HG03460 (cell line): ENCODE data around the gene REEP3.
"Not testable (repeated sequence)": the region's sequence is repeated elsewhere in the genome, so short reads cannot be mapped to it uniquely, and the experiment has no call there.

Experiments used
- ATAC-seq: cut with Tn5 transposase; IDR thresholded peaks from one replicate; pipeline ENCODE4 v1.9.1; 2021; ENCODE audit not compliant: unreplicated experiment

The REEP3 gene

GRCh38 chr10:63628526-63629362, 107.5 kb downstream of the REEP3 start:
- ATAC-seq = peak; percentile 32

GRCh38 chr10:63629363-63630084, 108.3 kb downstream of the REEP3 start:
- peak; percentile 55 for ATAC-seq

DNA sequence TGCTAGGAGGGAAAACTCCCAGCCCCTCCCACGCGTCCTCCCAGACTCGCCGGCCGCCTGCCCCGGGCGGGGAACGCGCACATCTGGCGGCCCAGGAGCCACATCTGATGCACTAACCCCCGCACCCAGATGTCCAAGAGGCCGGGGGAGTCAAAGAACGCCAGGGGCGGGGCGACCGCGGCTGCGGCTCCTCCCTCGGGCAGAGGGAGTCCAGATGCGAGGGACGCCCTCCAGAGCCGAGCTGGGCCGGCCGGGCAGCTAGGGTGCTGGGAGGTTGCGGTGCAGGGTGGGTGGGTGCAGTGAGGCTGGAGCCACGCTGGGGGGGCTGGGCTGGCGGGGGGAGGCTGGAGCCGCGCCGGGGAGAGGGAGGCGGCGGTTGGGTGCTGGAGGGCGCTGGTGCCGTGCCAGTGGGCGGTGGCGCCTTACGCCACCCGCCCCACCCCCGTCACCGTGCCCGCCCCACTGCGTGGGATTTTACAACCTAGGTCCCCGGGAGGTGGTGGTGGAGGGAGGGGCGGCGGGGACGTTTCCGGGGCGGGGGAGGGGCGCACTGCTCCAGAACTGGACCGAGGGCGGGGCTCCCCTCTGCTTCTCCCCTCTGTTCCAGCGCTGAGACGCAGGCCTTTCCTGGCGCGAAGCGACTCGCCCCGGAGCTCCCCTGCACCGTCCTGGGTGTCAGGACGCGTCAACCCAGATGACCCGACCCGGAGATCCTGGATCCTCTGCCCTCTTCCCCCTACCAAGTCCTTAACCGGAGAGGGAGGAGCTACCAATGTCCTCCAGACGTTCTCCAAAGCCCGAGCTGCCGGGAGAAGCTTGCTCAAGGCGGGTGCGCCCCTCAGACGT, 109.1 kb downstream of the REEP3 start:
- peak; percentile 56 for ATAC-seq

DNA sequence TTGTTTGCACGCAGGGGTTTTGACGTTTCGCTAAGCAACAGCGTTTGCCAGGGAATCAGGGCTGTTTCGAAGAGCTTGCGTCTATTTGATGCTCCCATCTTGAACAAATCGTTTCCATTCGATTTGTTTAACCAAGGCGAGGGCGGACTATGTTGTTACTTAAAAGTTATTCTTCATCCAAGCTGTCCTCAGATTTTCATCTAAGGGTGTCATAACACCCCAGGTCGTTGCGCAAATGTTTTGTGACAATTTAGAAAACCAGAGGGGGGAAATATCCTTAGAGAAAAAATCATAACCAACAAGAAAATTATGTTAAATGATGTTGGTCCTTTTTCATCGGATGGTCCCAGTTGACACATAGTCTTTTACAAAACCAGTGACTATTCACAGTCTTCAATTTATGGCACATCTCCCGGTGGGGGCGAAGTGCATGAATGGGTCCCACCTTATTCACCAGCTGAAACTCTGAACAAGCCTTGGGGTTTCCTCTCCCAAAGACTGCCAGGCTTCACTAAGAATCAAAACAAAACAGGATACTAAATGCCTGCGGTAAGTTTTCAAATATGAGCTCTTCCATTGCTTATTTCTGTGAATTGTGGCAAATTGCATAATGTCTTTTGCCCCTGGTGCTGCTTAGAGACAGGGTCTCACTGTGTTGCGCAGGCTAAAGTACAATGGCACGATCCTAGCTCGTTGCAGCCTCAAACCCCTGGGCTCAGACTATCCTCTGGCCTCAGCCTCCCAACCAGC, 109.9 kb downstream of the REEP3 start:
- no peak for ATAC-seq

DNA sequence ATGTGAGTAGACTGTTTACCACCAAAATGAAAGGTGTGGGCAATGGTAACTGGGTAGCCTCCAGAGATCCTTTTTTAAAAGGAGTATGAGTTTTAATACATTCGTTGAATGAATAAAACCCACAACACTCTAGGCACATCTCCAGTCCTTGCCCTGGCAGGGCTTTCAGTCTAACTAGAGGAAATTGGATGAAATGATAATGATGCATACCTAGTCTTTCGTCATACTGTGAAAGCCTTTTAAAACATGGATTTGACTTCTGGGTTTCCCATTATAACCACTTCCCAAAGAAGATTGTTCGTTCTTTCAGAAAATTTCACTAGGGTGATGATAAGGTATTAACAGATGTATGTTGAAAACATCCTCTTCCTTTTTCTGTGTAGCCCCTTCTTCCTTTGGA, 110.8 kb downstream of the REEP3 start:
- ATAC-seq = no peak

GRCh38 chr10:63633677-63634487, 112.7 kb downstream of the REEP3 start:
- ATAC-seq = no peak

GRCh38 chr10:63634488-63635065, 113.4 kb downstream of the REEP3 start:
- no peak for ATAC-seq

- no peak for ATAC-seq
Measured at GRCh38 chr10:63636812-63637211, 115.6 kb downstream of the REEP3 start.

DNA sequence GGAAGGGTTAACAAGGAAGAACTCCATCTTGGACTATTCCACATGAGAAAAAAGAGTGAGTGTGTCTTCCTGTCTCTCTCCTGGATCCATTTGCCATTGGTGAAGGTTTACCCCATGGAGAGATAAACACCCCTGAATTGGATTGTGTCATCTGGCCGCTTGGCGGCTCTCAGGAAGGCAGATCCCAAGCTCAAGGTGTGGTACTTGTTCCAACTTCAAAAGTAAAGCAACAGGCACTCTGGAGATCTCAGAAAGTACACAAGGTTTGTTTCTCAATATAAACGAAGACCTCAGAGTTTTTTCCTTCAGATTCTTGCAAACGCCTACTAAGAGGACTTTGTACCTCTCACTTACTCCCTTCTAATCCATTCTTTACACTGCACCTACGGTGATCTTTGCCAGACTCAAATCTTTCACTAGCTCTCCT, 116.7 kb downstream of the REEP3 start:
- no peak for ATAC-seq

GRCh38 chr10:63641366-63641765, 120.2 kb downstream of the REEP3 start:
- ATAC-seq = no peak

GRCh38 chr10:63641799-63642198, 120.6 kb downstream of the REEP3 start:
- ATAC-seq = no peak

- ATAC-seq = no peak
Measured at GRCh38 chr10:63642808-63643207, 121.6 kb downstream of the REEP3 start.

GRCh38 chr10:63644418-63645142, 123.4 kb downstream of the REEP3 start:
- ATAC-seq = no peak

- no peak for ATAC-seq
Measured at GRCh38 chr10:63645195-63645594, 124.0 kb downstream of the REEP3 start.

- ATAC-seq = no peak
Measured at GRCh38 chr10:63646491-63646890, 125.3 kb downstream of the REEP3 start.

GRCh38 chr10:63651864-63652263, 130.7 kb downstream of the REEP3 start:
- ATAC-seq = no peak

DNA sequence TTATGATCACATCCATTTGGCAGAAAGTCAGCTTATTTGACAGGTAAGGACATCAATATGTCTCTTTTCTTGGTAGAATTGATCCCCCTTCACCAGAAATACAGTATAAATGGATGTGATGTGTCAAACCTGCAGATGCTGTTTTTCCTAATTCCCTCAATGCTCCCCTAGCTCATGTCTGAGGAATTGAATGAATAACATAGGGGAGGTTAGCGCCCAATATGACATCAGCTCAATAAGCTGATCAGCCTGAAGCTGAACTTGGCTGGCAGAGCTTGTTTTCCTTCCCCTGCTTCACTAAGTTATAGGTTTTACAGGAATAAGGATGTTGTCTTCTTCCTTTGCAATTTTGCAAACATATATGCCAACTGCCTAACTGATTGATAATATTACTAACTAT, 132.5 kb downstream of the REEP3 start:
- ATAC-seq = no peak

GRCh38 chr10:63657761-63658160, 136.6 kb downstream of the REEP3 start:
- no peak for ATAC-seq

- ATAC-seq = not testable (repeated sequence)
Measured at GRCh38 chr10:63660941-63661340, 139.7 kb downstream of the REEP3 start.
